NCI-H2227 treated with DMSO at 0.1 percent for 48 hours (cell line): ENCODE results near the gene SLC25A42.
A peak's percentile ranks its signal among the peaks of the same experiment; 100 is the strongest.
"Not testable (repeated sequence)": the region's sequence is repeated elsewhere in the genome, so short reads cannot be mapped to it uniquely, and the experiment has no call there.

ENCODE experiments used
- DNase-seq: peaks from one replicate; lab custom pipeline; 2025; lab: John Stamatoyannopoulos, UW

SLC25A42 gene

GRCh38 chr19:19063183-19064097 is at the start of gene SLC25A42:
Gene SLC25A42 (plus strand): TSS chr19:19063994. CDS start chr19:19096125, 32,131 bp downstream.
- peak; percentile 96 for DNase-seq

GRCh38 chr19:19021115-19021514 is 42.7 kb upstream of the SLC25A42 start:
- no peak for DNase-seq

GRCh38 chr19:19022380-19022961 is 41.3 kb upstream of the SLC25A42 start:
- no peak for DNase-seq

GRCh38 chr19:19023376-19023775 is 40.4 kb upstream of the SLC25A42 start:
- DNase-seq = not testable (repeated sequence)

- no peak for DNase-seq
These were observed 37.9 kb upstream of the SLC25A42 start for GRCh38 chr19:19025861-19026260.

- DNase-seq = no peak
These were observed 37.4 kb upstream of the SLC25A42 start for GRCh38 chr19:19026299-19026971.

GRCh38 chr19:19027228-19027627 is 36.6 kb upstream of the SLC25A42 start:
- no peak for DNase-seq

GRCh38 chr19:19028526-19028925 is 35.3 kb upstream of the SLC25A42 start:
- DNase-seq = no peak

- DNase-seq = no peak
These were observed 31.9 kb upstream of the SLC25A42 start for GRCh38 chr19:19031891-19032290.

GRCh38 chr19:19032420-19033175 is 31.2 kb upstream of the SLC25A42 start:
- DNase-seq = peak; percentile 81

GRCh38 chr19:19033176-19033425 is 30.7 kb upstream of the SLC25A42 start:
- DNase-seq = no peak

GRCh38 chr19:19033426-19034203 is 30.2 kb upstream of the SLC25A42 start, which contains the start of the genes ARMC6 and SUGP2:
Gene ARMC6 (plus strand): TSS chr19:19033603. CDS start chr19:19034210, 607 bp downstream.
Gene SUGP2 (minus strand): TSS chr19:19033517. CDS start chr19:19031071, 2,446 bp downstream.
- DNase-seq = peak; percentile 71

- peak; percentile 61 for DNase-seq
These were observed 29.6 kb upstream of the SLC25A42 start for GRCh38 chr19:19034204-19034624.

- no peak for DNase-seq
These were observed 23.9 kb upstream of the SLC25A42 start for GRCh38 chr19:19039901-19040300.

GRCh38 chr19:19040417-19040816 is 23.4 kb upstream of the SLC25A42 start:
- DNase-seq = no peak

GRCh38 chr19:19042732-19043280 is 21.0 kb upstream of the SLC25A42 start:
- no peak for DNase-seq

- no peak for DNase-seq
These were observed 20.3 kb upstream of the SLC25A42 start for GRCh38 chr19:19043481-19043880.

GRCh38 chr19:19043881-19044280 is 19.9 kb upstream of the SLC25A42 start:
- no peak for DNase-seq

- DNase-seq = no peak
These were observed 14.4 kb upstream of the SLC25A42 start for GRCh38 chr19:19049406-19049805.

- no peak for DNase-seq
These were observed 13.7 kb upstream of the SLC25A42 start for GRCh38 chr19:19050104-19050503.

- no peak for DNase-seq
These were observed 13.1 kb upstream of the SLC25A42 start for GRCh38 chr19:19050731-19051130.
